ENCODE results near the gene SMPDL3B.

The SMPDL3B gene

GRCh38 chr1:27912429-27912828, 22.4 kb upstream of the SMPDL3B start:
- Histone ChIP-seq H3K27ac (ENCODE audit: low read depth, low read length) (no peak overlapping the region), H3K27me3 (ENCODE audit: insufficient read depth, low read length) (peaks cover 13% of the 10 kb centered on the region), H3K9ac (ENCODE audit: low read depth, low read length) (no peak overlapping the region), H3K4me1 (ENCODE audit: insufficient read depth, low read length) (no peaks in the 10 kb centered on the region), H3K9me3 (ENCODE audit: insufficient read depth, low read depth, low read length) (peaks cover 8% of the 10 kb centered on the region; the same call in 1 of the 2 replicates), H3K4me3 (ENCODE audit: low read length) (no peak overlapping the region), H3K36me3 (ENCODE audit: insufficient read depth, low read length) (peaks cover 53% of the 10 kb centered on the region)
- WGBS: 93% methylated on average over 1 of the region's 1 CpG

DNA sequence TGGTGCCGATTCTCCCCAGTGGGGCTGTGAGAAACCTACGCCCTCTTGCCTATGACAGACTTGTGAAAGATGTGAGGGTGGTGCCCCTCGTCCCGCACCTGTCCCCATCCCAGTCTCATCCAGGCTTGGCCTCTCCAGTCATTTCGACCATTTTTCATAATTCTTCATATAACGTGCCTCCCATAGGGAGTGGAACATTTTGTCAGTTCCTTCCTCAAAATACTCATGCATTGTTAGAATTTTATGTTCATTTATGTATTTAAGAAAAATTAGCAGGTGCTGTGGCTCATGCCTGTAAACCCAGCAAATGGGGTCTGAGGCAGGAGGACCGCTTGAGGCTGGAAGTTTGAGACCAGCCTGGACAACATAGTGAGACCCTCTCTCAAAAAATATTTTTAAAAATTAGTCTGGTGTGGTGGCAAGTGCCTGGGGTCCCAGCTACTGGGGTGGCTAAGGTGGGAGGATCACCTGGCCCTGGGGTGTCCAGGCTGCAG, 19.7 kb upstream of the SMPDL3B start:
- no peak overlapping the region for H3K27ac ChIP-seq (ENCODE audit: low read depth, low read length)
- 81% methylated on average over 7 of the region's 7 CpGs for WGBS
- H3K4me3 ChIP-seq (ENCODE audit: low read length): peak overlapping the region; percentile 31
- peaks cover 27% of the 10 kb centered on the region for H3K36me3 ChIP-seq (ENCODE audit: insufficient read depth, low read length)
- H3K4me1 ChIP-seq (ENCODE audit: insufficient read depth, low read length): no peaks in the 10 kb centered on the region
- peaks cover 17% of the 10 kb centered on the region for H3K27me3 ChIP-seq (ENCODE audit: insufficient read depth, low read length)
- no peak overlapping the region for H3K9ac ChIP-seq (ENCODE audit: low read depth, low read length)
- peaks cover 8% of the 10 kb centered on the region; the same call in 1 of the 2 replicates for H3K9me3 ChIP-seq (ENCODE audit: insufficient read depth, low read depth, low read length)

DNA sequence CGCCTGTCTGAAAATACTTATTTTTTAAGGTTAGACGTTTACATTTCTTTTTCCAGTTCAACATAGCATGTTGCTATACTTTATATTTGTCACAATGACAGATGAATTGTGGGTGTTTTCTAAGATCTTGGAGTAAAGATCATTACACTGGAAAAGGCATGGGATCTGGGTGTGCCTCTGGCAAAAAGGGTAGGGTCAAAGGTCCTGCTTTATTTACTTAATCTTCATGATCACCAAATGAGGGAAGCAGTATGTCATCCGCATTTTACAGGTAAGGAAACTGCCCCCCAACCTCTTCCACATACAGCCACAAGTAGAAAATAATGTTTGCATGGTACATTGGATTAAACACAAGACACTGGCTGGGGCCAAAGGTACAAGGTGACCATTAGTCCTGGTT, 12.5 kb upstream of the SMPDL3B start:
- no peaks in the 10 kb centered on the region for H3K4me1 ChIP-seq (ENCODE audit: insufficient read depth, low read length)
- H3K27ac ChIP-seq (ENCODE audit: low read depth, low read length): no peak overlapping the region
- no peak overlapping the region for H3K9ac ChIP-seq (ENCODE audit: low read depth, low read length)
- H3K27me3 ChIP-seq (ENCODE audit: insufficient read depth, low read length): peaks cover 6% of the 10 kb centered on the region
- H3K4me3 ChIP-seq (ENCODE audit: low read length): no peak overlapping the region
- H3K36me3 ChIP-seq (ENCODE audit: insufficient read depth, low read length): no peaks in the 10 kb centered on the region
- 100% methylated on average over 2 of the region's 3 CpGs for WGBS
- no peaks in the 10 kb centered on the region for H3K9me3 ChIP-seq (ENCODE audit: insufficient read depth, low read depth, low read length)

DNA sequence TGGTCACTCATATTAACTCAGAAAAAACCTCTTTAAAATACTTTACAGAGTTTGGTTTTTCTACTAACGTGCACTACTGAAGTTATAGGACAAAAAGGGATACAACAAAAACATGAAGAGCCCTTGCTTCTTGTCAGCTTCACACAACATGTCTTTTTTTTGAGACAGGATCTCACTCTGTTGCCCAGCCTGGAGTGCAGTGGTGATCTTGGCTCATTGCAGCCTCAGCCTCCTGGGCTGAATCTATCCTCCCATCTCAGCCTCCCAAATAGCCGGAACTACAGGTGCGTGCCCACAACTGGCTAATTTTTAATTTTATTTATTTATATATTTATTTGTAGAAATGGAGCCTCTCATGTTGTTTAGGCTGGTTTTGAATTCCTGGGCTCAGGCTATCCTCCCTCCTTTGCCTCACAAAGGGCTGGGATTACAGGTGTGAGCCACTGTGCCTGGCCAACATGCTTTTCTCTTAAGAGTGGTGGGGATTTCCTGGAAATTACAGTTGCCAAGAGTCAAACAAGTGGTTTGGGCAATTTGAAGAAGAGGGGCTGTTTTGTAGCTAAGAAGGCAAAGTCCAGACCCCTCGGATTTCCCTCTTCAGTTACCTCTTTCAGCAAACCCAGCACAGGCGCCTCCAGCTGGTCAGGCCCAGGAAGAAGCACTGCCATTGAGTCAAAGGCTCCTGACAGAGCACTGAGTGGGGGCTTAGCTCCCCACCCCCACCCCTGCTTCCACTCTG, 6.4 kb upstream of the SMPDL3B start:
- Histone ChIP-seq H3K4me3 (ENCODE audit: low read length) (no peak overlapping the region), H3K36me3 (ENCODE audit: insufficient read depth, low read length) (no peaks in the 10 kb centered on the region), H3K9ac (ENCODE audit: low read depth, low read length) (no peak overlapping the region), H3K27ac (ENCODE audit: low read depth, low read length) (no peak overlapping the region), H3K9me3 (ENCODE audit: insufficient read depth, low read depth, low read length) (no peaks in the 10 kb centered on the region), H3K27me3 (ENCODE audit: insufficient read depth, low read length) (no peaks in the 10 kb centered on the region), H3K4me1 (ENCODE audit: insufficient read depth, low read length) (peaks cover 8% of the 10 kb centered on the region; the same call in 1 of the 2 replicates)
- 86% methylated on average over 3 of the region's 5 CpGs for WGBS

GRCh38 chr1:27931184-27931583, 3.6 kb upstream of the SMPDL3B start:
- Histone ChIP-seq H3K27me3 (ENCODE audit: insufficient read depth, low read length) (no peaks in the 10 kb centered on the region), H3K27ac (ENCODE audit: low read depth, low read length) (no peak overlapping the region), H3K9ac (ENCODE audit: low read depth, low read length) (no peak overlapping the region), H3K4me3 (ENCODE audit: low read length) (no peak overlapping the region), H3K9me3 (ENCODE audit: insufficient read depth, low read depth, low read length) (no peaks in the 10 kb centered on the region), H3K36me3 (ENCODE audit: insufficient read depth, low read length) (no peaks in the 10 kb centered on the region), H3K4me1 (ENCODE audit: insufficient read depth, low read length) (peaks cover 8% of the 10 kb centered on the region)
- 97% methylated on average over 6 of the region's 6 CpGs for WGBS

DNA sequence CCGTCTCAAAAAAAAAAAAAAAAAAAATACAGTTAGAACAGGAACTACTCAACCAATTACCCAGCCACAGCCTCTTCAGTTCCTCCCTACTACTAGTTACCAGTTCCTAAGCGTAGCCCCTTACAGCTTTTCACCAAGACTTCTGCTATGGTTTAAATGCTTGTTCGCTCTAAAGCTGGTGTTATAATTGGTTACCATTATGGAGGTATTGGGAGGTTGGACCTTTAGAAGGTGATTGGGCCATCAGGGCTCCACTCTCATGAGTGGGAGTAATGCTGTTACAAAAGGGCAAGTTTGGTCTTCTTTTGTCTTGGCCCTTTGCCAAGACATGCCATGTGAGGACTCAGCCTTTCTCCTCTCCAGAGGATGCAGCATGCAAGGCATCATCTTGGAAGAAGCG, 3.0 kb upstream of the SMPDL3B start:
- no peak overlapping the region for H3K4me3 ChIP-seq (ENCODE audit: low read length)
- H3K9me3 ChIP-seq (ENCODE audit: insufficient read depth, low read depth, low read length): no peaks in the 10 kb centered on the region
- 98% methylated on average over 4 of the region's 4 CpGs for WGBS
- H3K9ac ChIP-seq (ENCODE audit: low read depth, low read length): no peak overlapping the region
- no peak overlapping the region for H3K27ac ChIP-seq (ENCODE audit: low read depth, low read length)
- peaks cover 8% of the 10 kb centered on the region for H3K4me1 ChIP-seq (ENCODE audit: insufficient read depth, low read length)
- no peaks in the 10 kb centered on the region for H3K36me3 ChIP-seq (ENCODE audit: insufficient read depth, low read length)
- H3K27me3 ChIP-seq (ENCODE audit: insufficient read depth, low read length): no peaks in the 10 kb centered on the region

GRCh38 chr1:27935721-27936120, 921 bp downstream of the SMPDL3B start:
- H3K4me3 ChIP-seq (ENCODE audit: low read length): peak overlapping the region; percentile 63
- H3K4me1 ChIP-seq (ENCODE audit: insufficient read depth, low read length): peaks cover 27% of the 10 kb centered on the region
- no peaks in the 10 kb centered on the region for H3K27me3 ChIP-seq (ENCODE audit: insufficient read depth, low read length)
- H3K27ac ChIP-seq (ENCODE audit: low read depth, low read length): no peak overlapping the region
- 79% methylated on average over 8 of the region's 8 CpGs for WGBS
- H3K9ac ChIP-seq (ENCODE audit: low read depth, low read length): no peak overlapping the region
- no peaks in the 10 kb centered on the region for H3K36me3 ChIP-seq (ENCODE audit: insufficient read depth, low read length)
- H3K9me3 ChIP-seq (ENCODE audit: insufficient read depth, low read depth, low read length): no peaks in the 10 kb centered on the region

GRCh38 chr1:27936370-27936769, 1.6 kb downstream of the SMPDL3B start:
- peaks cover 27% of the 10 kb centered on the region for H3K4me1 ChIP-seq (ENCODE audit: insufficient read depth, low read length)
- 0 out of 2 replicates have a peak overlapping the region, but pooled peaks have one; percentile 62 for H3K9ac ChIP-seq (ENCODE audit: low read depth, low read length)
- WGBS: 83% methylated on average over 4 of the region's 5 CpGs
- peaks cover 1% of the 10 kb centered on the region; the same call in 1 of the 2 replicates for H3K36me3 ChIP-seq (ENCODE audit: insufficient read depth, low read length)
- peak overlapping the region; percentile 96; the same call in 1 of the 2 replicates for H3K27ac ChIP-seq (ENCODE audit: low read depth, low read length)
- H3K4me3 ChIP-seq (ENCODE audit: low read length): peak overlapping the region; percentile 63
- H3K27me3 ChIP-seq (ENCODE audit: insufficient read depth, low read length): no peaks in the 10 kb centered on the region
- H3K9me3 ChIP-seq (ENCODE audit: insufficient read depth, low read depth, low read length): no peaks in the 10 kb centered on the region

GRCh38 chr1:27937524-27937836, 2.7 kb downstream of the SMPDL3B start:
- H3K27me3 ChIP-seq (ENCODE audit: insufficient read depth, low read length): no peaks in the 10 kb centered on the region
- WGBS: 22% methylated on average over 1 of the region's 1 CpG
- H3K36me3 ChIP-seq (ENCODE audit: insufficient read depth, low read length): peaks cover 8% of the 10 kb centered on the region; the same call in 1 of the 2 replicates
- H3K9me3 ChIP-seq (ENCODE audit: insufficient read depth, low read depth, low read length): no peaks in the 10 kb centered on the region
- peak overlapping the region; percentile 96; the same call in 1 of the 2 replicates for H3K27ac ChIP-seq (ENCODE audit: low read depth, low read length)
- peak overlapping the region; percentile 48; the same call in 1 of the 2 replicates for H3K9ac ChIP-seq (ENCODE audit: low read depth, low read length)
- H3K4me3 ChIP-seq (ENCODE audit: low read length): peak overlapping the region; percentile 30
- peaks cover 19% of the 10 kb centered on the region for H3K4me1 ChIP-seq (ENCODE audit: insufficient read depth, low read length)

GRCh38 chr1:27938488-27938887, 3.7 kb downstream of the SMPDL3B start:
- Histone ChIP-seq H3K27ac (ENCODE audit: low read depth, low read length) (peak overlapping the region; percentile 96; the same call in 1 of the 2 replicates), H3K4me3 (ENCODE audit: low read length) (no peak overlapping the region), H3K27me3 (ENCODE audit: insufficient read depth, low read length) (no peaks in the 10 kb centered on the region), H3K9me3 (ENCODE audit: insufficient read depth, low read depth, low read length) (no peaks in the 10 kb centered on the region), H3K36me3 (ENCODE audit: insufficient read depth, low read length) (peaks cover 13% of the 10 kb centered on the region; the same call in 1 of the 2 replicates), H3K9ac (ENCODE audit: low read depth, low read length) (no peak overlapping the region), H3K4me1 (ENCODE audit: insufficient read depth, low read length) (peaks cover 19% of the 10 kb centered on the region)
- 95% methylated on average over 4 of the region's 4 CpGs for WGBS

- Histone ChIP-seq H3K9me3 (ENCODE audit: insufficient read depth, low read depth, low read length) (no peaks in the 10 kb centered on the region), H3K36me3 (ENCODE audit: insufficient read depth, low read length) (peaks cover 14% of the 10 kb centered on the region), H3K4me1 (ENCODE audit: insufficient read depth, low read length) (peaks cover 19% of the 10 kb centered on the region), H3K27me3 (ENCODE audit: insufficient read depth, low read length) (no peaks in the 10 kb centered on the region), H3K4me3 (ENCODE audit: low read length) (no peak overlapping the region), H3K27ac (ENCODE audit: low read depth, low read length) (no peak overlapping the region), H3K9ac (ENCODE audit: low read depth, low read length) (no peak overlapping the region)
- 70% methylated on average over 5 of the region's 6 CpGs for WGBS
These were observed 5.5 kb downstream of the SMPDL3B start for GRCh38 chr1:27940297-27940696.
